Activated naive CD4-positive, alpha-beta T cell treated with anti-CD3 and anti-CD28 coated beads for 36 hours (primary cell): ENCODE data around the gene PCBP3. TPM values are rescaled to one million over a fixed set of nuclear protein-coding genes. Genes with fewer than 3 reads are reported as not detected.
"Not testable (repeated sequence)": the region's sequence is repeated elsewhere in the genome, so short reads cannot be mapped to it uniquely, and the experiment has no call there.

Experiments used
- CTCF ChIA-PET: fragments of 350-600 bp; sonication (Branson Sonifier 250); formaldehyde crosslinking; loops from one replicate; lab custom pipeline; 2021; ENCODE audit warnings: antibody characterized with exemption; lab: Charles Lee
- DNase-seq: peaks from one replicate; pipeline ENCODE4 v3.0.0-alpha.2; 2020
- H3K27ac Mint-ChIP-seq: one replicate; pipeline ENCODE4 v1.8.0; 2021; ENCODE audit warnings: mild to moderate bottlenecking, mixed read lengths
- H3K27me3 Mint-ChIP-seq: one replicate; pipeline ENCODE4 v1.8.0; 2021; ENCODE audit warnings: low read depth, mixed read lengths
- H3K36me3 Mint-ChIP-seq: one replicate; pipeline ENCODE4 v1.8.0; 2021; ENCODE audit warnings: low read depth, mixed read lengths
- H3K4me1 Mint-ChIP-seq: one replicate; pipeline ENCODE4 v1.8.0; 2021; ENCODE audit warnings: low read depth, mixed read lengths
- H3K4me3 Mint-ChIP-seq: one replicate; pipeline ENCODE4 v1.8.0; 2021; ENCODE audit warnings: mild to moderate bottlenecking, moderate library complexity, mixed read lengths
- H3K9me3 Mint-ChIP-seq: one replicate; pipeline ENCODE4 v1.8.0; 2021; ENCODE audit warnings: mixed read lengths
- intact Hi-C: fragments of 100-400 bp; cut with micrococcal nuclease; formaldehyde crosslinking; loops from one replicate; pipeline ENCODE4 v1.15.1; 2023
- total RNA-seq, 2 experiments: library from RNA; stranded (reverse); gene quantifications; one replicate each; pipeline ENCODE4 v1.2.3, GENCODE V29; 2021

The PCBP3 gene
- total RNA-seq, 2 experiments from 2014 or later = 10.0 to 10.2 TPM

- CTCF ChIA-PET = interaction anchor here (0.6 kb wide), 1 partner anchor 200 kb away, joined by 3 read pairs; no protein-coding TSS in a partner anchor
- Mint-ChIP-seq H3K4me3 (no peak overlapping the region), H3K4me1 (peaks cover 2% of the 10 kb centered on the region), H3K36me3 (peaks cover 15% of the 10 kb centered on the region), H3K27ac (no peak overlapping the region), H3K27me3 (no peaks in the 10 kb centered on the region), H3K9me3 (peaks cover 17% of the 10 kb centered on the region)
- no peak for DNase-seq
- intact Hi-C loops = no loop called here
Measured at GRCh38 chr21:45669382-45669781, 25.9 kb downstream of the PCBP3 start.

DNA sequence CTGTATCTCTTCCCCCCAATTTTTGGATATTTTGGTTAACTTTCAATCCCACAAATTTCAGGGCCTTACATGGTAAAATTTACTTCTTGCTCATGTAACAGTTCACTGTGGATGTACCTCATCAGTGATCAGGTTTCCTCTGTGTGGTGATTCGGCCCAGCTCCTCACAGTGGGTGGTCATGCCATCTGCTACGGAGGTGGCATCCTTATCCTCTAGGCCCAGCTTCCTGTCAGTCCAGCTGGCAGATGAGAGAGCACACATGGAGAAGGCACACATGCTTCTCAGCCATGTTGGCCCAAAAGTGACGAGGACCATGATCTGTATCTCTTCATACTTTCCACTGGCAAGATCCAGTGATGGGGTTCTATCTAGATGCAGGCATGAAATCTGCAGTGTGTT is 27.2 kb downstream of the PCBP3 start:
- no peak for DNase-seq
- H3K4me3 Mint-ChIP-seq = no peak overlapping the region
- no peak overlapping the region for H3K27ac Mint-ChIP-seq
- intact Hi-C loops = no loop called here
- H3K36me3 Mint-ChIP-seq = peaks cover 16% of the 10 kb centered on the region
- peaks cover 13% of the 10 kb centered on the region for H3K9me3 Mint-ChIP-seq
- no peaks in the 10 kb centered on the region for H3K27me3 Mint-ChIP-seq
- CTCF ChIA-PET = no interaction called here
- peaks cover 2% of the 10 kb centered on the region for H3K4me1 Mint-ChIP-seq

DNA sequence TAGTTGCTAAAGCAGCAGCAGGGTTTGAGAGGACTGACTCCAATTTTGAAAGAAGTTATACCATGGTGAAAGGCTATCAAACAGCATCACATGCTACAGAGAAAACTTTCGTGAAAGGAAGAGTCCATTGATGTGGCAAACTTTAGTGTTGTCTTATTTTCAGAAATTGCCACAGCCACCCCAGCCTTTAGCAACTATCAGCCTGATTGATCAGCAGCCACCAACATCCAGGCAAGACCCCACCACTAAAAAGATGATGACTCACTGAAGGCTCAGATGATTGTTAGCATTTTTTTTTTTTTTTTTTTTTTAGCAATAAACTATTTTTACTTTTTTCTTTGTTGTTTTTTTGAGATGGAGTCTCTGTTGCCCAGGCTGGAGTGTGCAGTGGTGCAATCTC is 35.3 kb downstream of the PCBP3 start:
- DNase-seq, intact Hi-C loops, H3K27ac Mint-ChIP-seq, H3K27me3 Mint-ChIP-seq, CTCF ChIA-PET, H3K4me3 Mint-ChIP-seq, H3K4me1 Mint-ChIP-seq, H3K9me3 Mint-ChIP-seq, H3K36me3 Mint-ChIP-seq: not testable (repeated sequence)

DNA sequence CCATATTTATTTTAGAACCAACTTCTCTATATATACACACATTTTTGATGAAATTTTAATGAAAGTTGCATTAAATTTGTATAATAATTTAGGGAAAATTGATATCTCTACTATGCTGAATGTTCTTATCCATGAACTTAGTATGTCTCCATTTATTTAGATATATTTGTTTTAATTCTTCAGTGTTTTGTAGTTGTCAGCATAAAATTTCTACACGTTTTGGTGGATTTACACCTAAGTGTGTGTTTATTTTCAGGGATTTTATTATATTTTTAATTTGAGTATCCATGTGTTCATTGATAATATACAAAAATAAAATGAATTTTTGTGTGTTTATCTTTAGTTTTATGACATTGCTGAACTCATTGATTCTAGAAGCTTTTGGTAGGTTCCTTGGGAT is 36.7 kb downstream of the PCBP3 start:
- H3K27me3 Mint-ChIP-seq = no peaks in the 10 kb centered on the region
- no peaks in the 10 kb centered on the region for H3K36me3 Mint-ChIP-seq
- no peak overlapping the region for H3K4me3 Mint-ChIP-seq
- H3K9me3 Mint-ChIP-seq = no peaks in the 10 kb centered on the region
- intact Hi-C loops = no loop called here
- H3K27ac Mint-ChIP-seq = no peak overlapping the region
- DNase-seq = no peak
- no peaks in the 10 kb centered on the region for H3K4me1 Mint-ChIP-seq
- CTCF ChIA-PET = no interaction called here

DNA sequence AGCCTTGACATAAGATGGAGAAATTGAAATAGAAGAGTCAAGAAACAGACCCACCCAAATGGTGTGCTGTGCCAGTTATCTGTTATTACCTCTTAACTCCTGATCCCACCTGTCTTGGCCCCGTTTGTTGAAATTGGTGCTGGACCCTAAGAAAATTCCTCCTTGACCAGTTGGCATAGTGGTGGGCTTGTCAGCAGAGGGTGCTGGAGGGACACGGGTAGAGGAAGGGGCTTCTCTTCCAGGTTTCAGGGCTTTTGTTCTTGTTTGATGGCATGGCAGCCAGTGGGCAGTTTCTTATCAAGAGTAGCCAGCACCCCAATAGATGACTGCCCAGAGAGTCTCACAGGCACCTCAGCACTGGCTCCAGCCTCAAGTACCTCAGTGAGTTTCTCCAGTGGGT is 51.6 kb downstream of the PCBP3 start:
- Mint-ChIP-seq H3K4me3 (no peak overlapping the region), H3K9me3 (peaks cover 6% of the 10 kb centered on the region), H3K4me1 (peaks cover 24% of the 10 kb centered on the region), H3K27me3 (no peaks in the 10 kb centered on the region), H3K36me3 (peaks cover 5% of the 10 kb centered on the region), H3K27ac (no peak overlapping the region)
- DNase-seq = no peak
- intact Hi-C loops = loop anchor here (1.0 to 5.0 kb wide), 2 partner anchors 125 to 187 kb away; no protein-coding TSS in a partner anchor
- CTCF ChIA-PET = no interaction called here

DNA sequence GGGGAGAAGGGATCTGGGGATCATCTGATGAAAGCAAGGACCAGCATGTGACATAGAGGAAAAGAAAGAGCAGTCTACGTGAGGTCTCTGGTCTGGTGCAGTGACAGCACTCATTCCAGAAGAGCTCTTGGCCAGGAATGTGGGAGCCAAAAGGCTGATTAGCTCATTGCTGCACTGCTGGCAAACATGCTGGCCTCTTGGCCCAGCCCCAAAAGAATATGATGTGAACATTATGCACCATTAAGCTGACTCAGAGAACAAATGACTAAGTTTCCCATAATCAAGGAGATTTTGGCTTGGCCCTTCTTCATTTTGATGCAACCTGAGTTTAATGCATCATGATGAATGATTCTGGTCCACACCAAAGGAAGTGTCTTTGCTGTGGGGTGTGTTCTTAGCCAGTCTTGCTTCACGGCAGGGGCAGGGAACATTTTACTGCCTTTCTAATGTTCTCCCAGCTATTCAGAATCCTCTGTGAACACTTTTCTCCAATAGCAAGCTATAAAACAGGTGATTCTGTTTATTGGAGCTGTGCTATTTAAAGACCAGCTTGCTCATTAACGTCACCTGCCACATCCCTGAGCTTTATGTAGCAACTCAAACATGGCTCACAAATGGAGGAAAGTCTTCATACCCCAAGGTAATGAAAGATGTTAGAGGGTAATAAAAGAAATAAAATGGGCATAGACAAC is 55.1 kb downstream of the PCBP3 start:
- Mint-ChIP-seq H3K27ac (peak overlapping the region; percentile 79), H3K9me3 (peaks cover 6% of the 10 kb centered on the region), H3K27me3 (no peaks in the 10 kb centered on the region), H3K4me3 (no peak overlapping the region), H3K4me1 (peaks cover 38% of the 10 kb centered on the region), H3K36me3 (peaks cover 5% of the 10 kb centered on the region)
- peak; percentile 56 for DNase-seq
- intact Hi-C loops = loop anchor here (1.0 to 5.0 kb wide), 6 partner anchors 53 to 184 kb away; no protein-coding TSS in a partner anchor
- CTCF ChIA-PET = interaction anchor here (0.9 to 1.6 kb wide), 2 partner anchors 8 to 220 kb away, joined by 3 to 5 read pairs; no protein-coding TSS in a partner anchor

DNA sequence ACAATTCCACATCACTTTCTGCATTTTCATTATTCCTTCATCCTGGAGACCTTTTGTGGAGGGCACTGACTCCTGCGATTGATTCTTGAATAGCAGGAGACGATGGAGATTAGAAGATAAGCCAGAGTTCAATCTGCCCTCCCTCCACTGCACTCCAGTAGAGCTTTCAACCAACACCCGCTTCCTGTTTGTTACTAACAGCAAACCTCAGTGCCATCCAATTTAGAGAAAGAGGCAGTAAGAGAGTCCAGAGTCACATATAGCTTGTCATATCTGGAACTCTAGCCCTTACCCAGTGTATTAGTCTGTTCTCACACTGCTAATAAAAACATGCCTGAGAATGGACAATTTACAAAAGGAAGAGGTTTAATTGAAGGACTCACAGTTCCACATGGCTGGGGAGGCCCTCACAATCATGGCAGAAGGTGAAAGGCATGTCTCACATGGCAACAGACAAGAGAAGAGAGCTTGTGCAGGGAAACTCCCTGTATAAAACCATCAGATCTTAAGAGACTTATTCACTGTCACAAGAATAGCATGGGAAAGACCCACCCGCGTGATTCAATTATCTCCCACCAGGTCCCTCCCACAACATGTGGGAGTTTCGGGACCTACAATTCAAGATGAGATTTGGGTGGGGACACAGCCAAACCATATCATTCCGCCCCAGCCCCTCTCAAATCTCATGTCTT is 55.9 kb downstream of the PCBP3 start:
- Mint-ChIP-seq H3K9me3 (peaks cover 6% of the 10 kb centered on the region), H3K4me1 (peaks cover 38% of the 10 kb centered on the region), H3K27me3 (no peaks in the 10 kb centered on the region), H3K4me3 (peak overlapping the region; percentile 11), H3K36me3 (peaks cover 5% of the 10 kb centered on the region), H3K27ac (peak overlapping the region; percentile 79)
- peak; percentile 64 for DNase-seq
- CTCF ChIA-PET = interaction anchor here (0.9 to 1.6 kb wide), 2 partner anchors 9 to 221 kb away, joined by 3 to 5 read pairs; no protein-coding TSS in a partner anchor
- intact Hi-C loops = loop anchor here (1.0 to 5.0 kb wide), 4 partner anchors 54 to 183 kb away; no protein-coding TSS in a partner anchor

- peak; percentile 33 for DNase-seq
- Mint-ChIP-seq H3K27me3 (no peaks in the 10 kb centered on the region), H3K4me1 (peaks cover 38% of the 10 kb centered on the region), H3K4me3 (no peak overlapping the region), H3K36me3 (peaks cover 5% of the 10 kb centered on the region), H3K9me3 (peaks cover 6% of the 10 kb centered on the region), H3K27ac (peak overlapping the region; percentile 79)
- intact Hi-C loops = loop anchor here (1.0 to 5.0 kb wide), 4 partner anchors 55 to 182 kb away; no protein-coding TSS in a partner anchor
- CTCF ChIA-PET = interaction anchor here (1.6 kb wide), 1 partner anchor 10 kb away, joined by 5 read pairs; no protein-coding TSS in a partner anchor
Measured at GRCh38 chr21:45699966-45700365, 56.4 kb downstream of the PCBP3 start.

GRCh38 chr21:45700461-45700860 is 56.9 kb downstream of the PCBP3 start:
- H3K4me1 Mint-ChIP-seq = peaks cover 38% of the 10 kb centered on the region
- peaks cover 5% of the 10 kb centered on the region for H3K36me3 Mint-ChIP-seq
- H3K4me3 Mint-ChIP-seq = no peak overlapping the region
- CTCF ChIA-PET = interaction anchor here (1.6 kb wide), 1 partner anchor 10 kb away, joined by 5 read pairs; no protein-coding TSS in a partner anchor
- no peak for DNase-seq
- H3K9me3 Mint-ChIP-seq = peaks cover 6% of the 10 kb centered on the region
- H3K27me3 Mint-ChIP-seq = no peaks in the 10 kb centered on the region
- H3K27ac Mint-ChIP-seq = no peak overlapping the region
- intact Hi-C loops = no loop called here

GRCh38 chr21:45704311-45705108 is 61.0 kb downstream of the PCBP3 start:
- peaks cover 5% of the 10 kb centered on the region for H3K9me3 Mint-ChIP-seq
- H3K27ac Mint-ChIP-seq = no peak overlapping the region
- DNase-seq = no peak
- intact Hi-C loops = no loop called here
- H3K27me3 Mint-ChIP-seq = no peaks in the 10 kb centered on the region
- no peak overlapping the region for H3K4me3 Mint-ChIP-seq
- H3K4me1 Mint-ChIP-seq = peaks cover 24% of the 10 kb centered on the region
- H3K36me3 Mint-ChIP-seq = peaks cover 3% of the 10 kb centered on the region
- CTCF ChIA-PET = no interaction called here

DNA sequence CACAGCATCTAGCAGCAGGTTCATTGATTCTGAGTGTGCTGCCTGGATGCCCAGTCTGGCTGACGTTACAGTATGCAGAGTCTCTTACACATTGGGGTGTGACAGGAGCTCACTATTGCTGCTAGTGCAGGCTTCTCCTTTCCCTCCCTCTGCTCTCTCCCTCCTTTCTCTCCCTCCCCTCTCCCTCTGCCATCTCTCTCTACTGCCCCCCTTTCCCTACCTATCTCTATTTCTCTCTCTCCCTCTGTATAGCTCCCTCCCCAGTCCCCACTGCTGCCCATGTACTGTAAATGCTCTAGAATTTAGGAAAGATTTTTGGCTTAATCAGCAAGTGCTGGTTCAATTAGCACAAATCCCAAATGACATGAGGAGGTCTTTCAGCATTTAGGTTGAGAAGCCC is 62.8 kb downstream of the PCBP3 start:
- Mint-ChIP-seq H3K27ac (no peak overlapping the region), H3K4me3 (no peak overlapping the region), H3K27me3 (no peaks in the 10 kb centered on the region), H3K4me1 (peaks cover 16% of the 10 kb centered on the region), H3K9me3 (peaks cover 2% of the 10 kb centered on the region), H3K36me3 (no peaks in the 10 kb centered on the region)
- intact Hi-C loops = no loop called here
- CTCF ChIA-PET = no interaction called here
- no peak for DNase-seq

GRCh38 chr21:45709173-45709572 is 65.6 kb downstream of the PCBP3 start:
- H3K4me1 Mint-ChIP-seq = peaks cover 8% of the 10 kb centered on the region
- CTCF ChIA-PET = interaction anchor here (1.0 kb wide), 1 partner anchor 113 kb away, joined by 3 read pairs; no protein-coding TSS in a partner anchor
- peaks cover 3% of the 10 kb centered on the region for H3K36me3 Mint-ChIP-seq
- peaks cover 8% of the 10 kb centered on the region for H3K9me3 Mint-ChIP-seq
- no peaks in the 10 kb centered on the region for H3K27me3 Mint-ChIP-seq
- H3K4me3 Mint-ChIP-seq = no peak overlapping the region
- intact Hi-C loops = no loop called here
- no peak overlapping the region for H3K27ac Mint-ChIP-seq
- no peak for DNase-seq
